H9 (cell line): ENCODE results near the gene CROCC2. TPM values are rescaled to one million over a fixed set of nuclear protein-coding genes. Genes with fewer than 3 reads are reported as not detected.

Source experiments
- DNase-seq: peaks from one replicate; pipeline ENCODE4 v3.0.0-alpha.2; 2017
- H2AFZ ChIP-seq: one replicate; pipeline ENCODE4 v1.6.1; 2013; ENCODE audit warnings: mild to moderate bottlenecking, low read length, control low read depth, moderate library complexity
- H2AK5ac ChIP-seq: 2 replicates; pipeline ENCODE4 v1.6.1; 2013; ENCODE audit warnings: low read length, control low read depth, mixed read lengths; ENCODE audit not compliant: insufficient read length
- H2BK120ac ChIP-seq: one replicate; pipeline ENCODE4 v1.6.1; 2013; ENCODE audit warnings: low read depth, mild to moderate bottlenecking, low read length, control low read depth, inconsistent platforms; ENCODE audit not compliant: poor library complexity, severe bottlenecking
- H2BK12ac ChIP-seq: 2 replicates; pipeline ENCODE4 v1.6.1; 2013; ENCODE audit warnings: low read length, control low read depth, mixed read lengths, low read depth; ENCODE audit not compliant: insufficient read length
- H2BK15ac ChIP-seq: 2 replicates; pipeline ENCODE4 v1.6.1; 2013; ENCODE audit warnings: low read depth, low read length, control low read depth
- H2BK20ac ChIP-seq: one replicate; pipeline ENCODE4 v1.6.1; 2013; ENCODE audit warnings: low read depth, mild to moderate bottlenecking, low read length, control low read depth, inconsistent platforms; ENCODE audit not compliant: poor library complexity, severe bottlenecking
- H2BK5ac ChIP-seq: 2 replicates; pipeline ENCODE4 v1.6.1; 2013; ENCODE audit warnings: low read length, control low read depth, mixed read lengths; ENCODE audit not compliant: insufficient read length
- H3K14ac ChIP-seq: 2 replicates; pipeline ENCODE4 v1.6.1; 2013; ENCODE audit warnings: low read length, control low read depth; ENCODE audit not compliant: insufficient read depth
- H3K18ac ChIP-seq: 2 replicates; pipeline ENCODE4 v1.6.1; 2013; ENCODE audit warnings: low read depth, mild to moderate bottlenecking, mixed read lengths, low read length, control low read depth; ENCODE audit not compliant: insufficient read length
- H3K23ac ChIP-seq: 2 replicates; pipeline ENCODE4 v1.6.1; 2013; ENCODE audit warnings: low read length, control low read depth, mixed read lengths, low read depth; ENCODE audit not compliant: insufficient read length
- H3K23me2 ChIP-seq: 2 replicates; pipeline ENCODE4 v1.6.1; 2013; ENCODE audit warnings: low read depth, mild to moderate bottlenecking, mixed read lengths, low read length, control low read depth; ENCODE audit not compliant: insufficient read length, poor library complexity, severe bottlenecking
- H3K27ac ChIP-seq: 2 replicates; pipeline ENCODE4 v1.5.1; 2013; ENCODE audit warnings: low read length, control low read depth, mixed read lengths, low read depth; ENCODE audit not compliant: insufficient read length
- H3K27me3 ChIP-seq: 2 replicates; pipeline ENCODE4 v1.6.1; 2013; ENCODE audit warnings: low read length, control low read depth, inconsistent platforms; ENCODE audit not compliant: insufficient read depth
- H3K4ac ChIP-seq: 2 replicates; pipeline ENCODE4 v1.6.1; 2013; ENCODE audit warnings: low read depth, mild to moderate bottlenecking, control low read depth, inconsistent platforms, low read length, moderate library complexity
- H3K4me1 ChIP-seq: 2 replicates; pipeline ENCODE4 v1.6.1; 2013; ENCODE audit warnings: low read length, control low read depth, inconsistent platforms; ENCODE audit not compliant: insufficient read depth
- H3K4me2 ChIP-seq: 2 replicates; pipeline ENCODE4 v1.6.1; 2013; ENCODE audit warnings: low read length, control low read depth, mixed read lengths; ENCODE audit not compliant: insufficient read length, insufficient read depth
- H3K56ac ChIP-seq: 2 replicates; pipeline ENCODE4 v1.6.1; 2013; ENCODE audit warnings: low read depth, mild to moderate bottlenecking, mixed read lengths, low read length, control low read depth; ENCODE audit not compliant: insufficient read length
- H3K79me1 ChIP-seq: 2 replicates; pipeline ENCODE4 v1.6.1; 2013; ENCODE audit warnings: low read depth, mild to moderate bottlenecking, moderate library complexity, low read length, control low read depth, inconsistent platforms; ENCODE audit not compliant: insufficient read depth, poor library complexity, severe bottlenecking
- H3K79me2 ChIP-seq: 2 replicates; pipeline ENCODE4 v1.6.1; 2013; ENCODE audit warnings: low read length, control low read depth, inconsistent platforms; ENCODE audit not compliant: insufficient read depth
- H3K9ac ChIP-seq: 2 replicates; pipeline ENCODE4 v1.6.1; 2013; ENCODE audit warnings: low read length, control low read depth, mixed read lengths; ENCODE audit not compliant: insufficient read length; ENCODE audit errors: extremely low read depth
- H3K9me3 ChIP-seq: one replicate; pipeline ENCODE4 v1.6.1; 2013; ENCODE audit warnings: low read depth, low read length, inconsistent platforms; ENCODE audit not compliant: control insufficient read depth
- H3T11ph ChIP-seq: one replicate; pipeline ENCODE4 v1.6.1; 2013; ENCODE audit warnings: mild to moderate bottlenecking, low read length, control low read depth, inconsistent platforms
- H4K20me1 ChIP-seq: one replicate; pipeline ENCODE4 v1.6.1; 2013; ENCODE audit not compliant: control insufficient read depth, insufficient read length, insufficient read depth
- H4K5ac ChIP-seq: 2 replicates; pipeline ENCODE4 v1.6.1; 2013; ENCODE audit warnings: low read depth, mild to moderate bottlenecking, mixed read lengths, low read length, control low read depth; ENCODE audit not compliant: insufficient read length
- H4K8ac ChIP-seq: replicated peaks from 2 replicates; pipeline ENCODE4 v1.6.1; 2013; ENCODE audit warnings: low read length, control low read depth, mixed read lengths, low read depth; ENCODE audit not compliant: insufficient read length
- H4K91ac ChIP-seq: 2 replicates; pipeline ENCODE4 v1.6.1; 2013; ENCODE audit warnings: low read depth, mild to moderate bottlenecking, moderate library complexity, mixed read lengths, low read length, control low read depth; ENCODE audit not compliant: insufficient read length
- H3K27ac Mint-ChIP-seq, 3 experiments: 2 replicates in 2 of 3; 3 replicates in 1 of 3; pipeline ENCODE4 v1.8.0; 2020 to 2021; ENCODE audit warnings: mixed read lengths in 3 of 3, mild to moderate bottlenecking in 1 of 3, moderate library complexity in 1 of 3
- H3K27me3 Mint-ChIP-seq: 2 replicates; pipeline ENCODE4 v1.8.0; 2021; ENCODE audit warnings: low read depth, mild to moderate bottlenecking, moderate library complexity, mixed read lengths
- H3K36me3 Mint-ChIP-seq, 3 experiments: 2 replicates in 2 of 3; 3 replicates in 1 of 3; pipeline ENCODE4 v1.8.0; 2020 to 2021; ENCODE audit warnings: low read depth in 3 of 3, mixed read lengths in 3 of 3; ENCODE audit not compliant: insufficient read depth in 1 of 3
- H3K4me1 Mint-ChIP-seq, 2 experiments: 2 replicates each; pipeline ENCODE4 v1.8.0; 2020; ENCODE audit warnings: mixed read lengths in 2 of 2
- H3K4me3 Mint-ChIP-seq, 2 experiments: 2 replicates in 1 of 2; 3 replicates in 1 of 2; pipeline ENCODE4 v1.8.0; 2020 to 2021; ENCODE audit warnings: mild to moderate bottlenecking in 2 of 2, mixed read lengths in 2 of 2, moderate library complexity in 1 of 2
- H3K9me3 Mint-ChIP-seq, 2 experiments: 2 replicates in 1 of 2; 3 replicates in 1 of 2; pipeline ENCODE4 v1.8.0; 2020; ENCODE audit warnings: mild to moderate bottlenecking in 2 of 2, mixed read lengths in 2 of 2, moderate library complexity in 1 of 2
- CTCF ChIP-seq: fragments of 200-600 bp; sonication (generic); conservative IDR thresholded peaks from 3 replicates; pipeline ENCODE4 v1.8.0; 2021; ENCODE audit warnings: antibody characterized with exemption, mild to moderate bottlenecking
- WGBS: extraction: QIAGEN DNeasy Blood & Tissue Kit; methylation state at CpG from one replicate; pipeline ENCODE4 v1.1.7; 2013; ENCODE audit warnings: missing lambda C conversion rate, low lambda C conversion rate, mixed read lengths; ENCODE audit not compliant: insufficient read length; ENCODE audit errors: extremely low coverage; 5-methylcytosine and 5-hydroxymethylcytosine counted together
- total RNA-seq: library from RNA; stranded (reverse); gene quantifications from 2 replicates; pipeline ENCODE4 v1.2.1, GENCODE V29; 2021

The CROCC2 gene
- total RNA-seq, 1 experiment from 2014 or later, result not detected

- Histone ChIP-seq H2AK5ac (no peak overlapping the region), H3K79me1 (no peaks in the 10 kb centered on the region), H2BK5ac (no peak overlapping the region), H3K14ac (no peak overlapping the region), H4K8ac (no peak overlapping the region), H3K4ac (no peak overlapping the region), H4K91ac (no peak overlapping the region), H2BK15ac (no peak overlapping the region), H3K9me3 (no peaks in the 10 kb centered on the region), H4K20me1 (no peaks in the 10 kb centered on the region), H3T11ph (no peak overlapping the region), H2AFZ (no peak overlapping the region), H3K4me1 (no peaks in the 10 kb centered on the region; the same call in 1 of the 2 replicates), H3K23me2 (no peaks in the 10 kb centered on the region), H3K56ac (no peak overlapping the region), H3K4me2 (no peak overlapping the region), H3K79me2 (no peaks in the 10 kb centered on the region), H3K9ac (no peak overlapping the region), H3K23ac (no peak overlapping the region), H2BK20ac (no peak overlapping the region), H3K27me3 (no peaks in the 10 kb centered on the region), H2BK120ac (no peak overlapping the region), H3K18ac (no peak overlapping the region), H4K5ac (no peak overlapping the region), H3K27ac (no peak overlapping the region), H2BK12ac (no peak overlapping the region)
- no peak for TF ChIP-seq CTCF
- H3K9me3 Mint-ChIP-seq, result no peaks in the 10 kb centered on the region
- DNase-seq, result no peak
- H3K27ac Mint-ChIP-seq, result no peak overlapping the region
- no peaks in the 10 kb centered on the region; the same call in none of the 2 replicates for H3K27me3 Mint-ChIP-seq
- H3K4me3 Mint-ChIP-seq, result no peak overlapping the region
- no CpG with 5 or more reads among the region's 14 CpGs for WGBS
- H3K4me1 Mint-ChIP-seq, result peaks cover 14% of the 10 kb centered on the region in 2 experiments
- no peaks in the 10 kb centered on the region for H3K36me3 Mint-ChIP-seq
Measured at GRCh38 chr2:240952496-240953246, 46.5 kb downstream of the CROCC2 start.
